ENCODE measurements around the gene LRRC8B.

DNA sequence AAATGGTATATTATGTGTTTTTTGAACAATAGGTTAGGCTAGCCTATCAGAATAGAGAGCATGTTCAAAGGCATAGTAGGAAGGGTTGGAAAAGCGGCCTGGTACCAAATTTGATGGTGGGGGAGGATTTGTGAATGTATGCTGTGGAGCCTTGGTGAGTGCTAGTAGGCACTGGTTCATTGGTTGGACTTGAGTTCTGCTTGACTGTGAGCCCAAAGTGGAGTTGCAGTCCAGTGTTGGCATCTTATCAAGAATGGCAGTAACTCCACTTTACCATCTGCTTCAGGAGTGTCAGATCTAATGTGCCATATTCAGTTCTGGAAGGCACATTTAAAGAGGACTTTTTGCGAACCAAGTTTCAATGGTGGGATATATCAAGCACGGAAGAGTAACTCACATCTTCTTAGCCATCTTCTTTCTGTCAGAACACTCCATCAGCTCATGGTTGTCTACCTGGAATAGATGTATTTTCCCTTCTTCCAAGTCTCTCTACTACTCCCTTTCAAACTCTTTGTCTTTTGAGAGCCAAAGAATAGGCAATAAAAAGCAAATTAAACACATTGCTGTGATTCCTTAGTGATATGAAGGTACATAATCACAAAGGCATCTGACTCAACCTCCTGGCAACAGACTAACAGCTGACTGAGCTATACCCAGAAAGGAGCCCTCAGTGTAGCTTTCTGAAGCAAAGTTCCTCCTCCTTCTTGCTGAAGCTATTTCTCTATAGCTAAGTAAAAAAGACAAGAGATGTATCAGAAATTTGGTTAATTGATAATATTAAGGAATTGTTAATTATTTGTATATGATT, 21.7 kb downstream of the LRRC8B start:
- TF ChIP-seq, protein P1, sequence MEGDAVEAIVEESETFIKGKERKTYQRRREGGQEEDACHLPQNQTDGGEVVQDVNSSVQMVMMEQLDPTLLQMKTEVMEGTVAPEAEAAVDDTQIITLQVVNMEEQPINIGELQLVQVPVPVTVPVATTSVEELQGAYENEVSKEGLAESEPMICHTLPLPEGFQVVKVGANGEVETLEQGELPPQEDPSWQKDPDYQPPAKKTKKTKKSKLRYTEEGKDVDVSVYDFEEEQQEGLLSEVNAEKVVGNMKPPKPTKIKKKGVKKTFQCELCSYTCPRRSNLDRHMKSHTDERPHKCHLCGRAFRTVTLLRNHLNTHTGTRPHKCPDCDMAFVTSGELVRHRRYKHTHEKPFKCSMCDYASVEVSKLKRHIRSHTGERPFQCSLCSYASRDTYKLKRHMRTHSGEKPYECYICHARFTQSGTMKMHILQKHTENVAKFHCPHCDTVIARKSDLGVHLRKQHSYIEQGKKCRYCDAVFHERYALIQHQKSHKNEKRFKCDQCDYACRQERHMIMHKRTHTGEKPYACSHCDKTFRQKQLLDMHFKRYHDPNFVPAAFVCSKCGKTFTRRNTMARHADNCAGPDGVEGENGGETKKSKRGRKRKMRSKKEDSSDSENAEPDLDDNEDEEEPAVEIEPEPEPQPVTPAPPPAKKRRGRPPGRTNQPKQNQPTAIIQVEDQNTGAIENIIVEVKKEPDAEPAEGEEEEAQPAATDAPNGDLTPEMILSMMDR (IDR thresholded peaks at IDR 0.05): no peak
- TF ChIP-seq POLR2A (IDR thresholded peaks at IDR 0.05): no peak

Measured in testis (tissue), 2 donors.